A549 (cell line): ENCODE measurements around the gene RGS19.

Experiments
- EP300 ChIP-seq, 2 experiments: fragments of >200 bp; sonication (Bioruptor Twin); formaldehyde crosslinking; IDR thresholded peaks; 2 replicates in 1 of 2; 3 replicates in 1 of 2; pipeline ENCODE4 v1.6.1; 2016 to 2017
- JUN ChIP-seq, 2 experiments: fragments of >200 bp; sonication (Bioruptor Twin); formaldehyde crosslinking; IDR thresholded peaks; 2 replicates in 1 of 2; 3 replicates in 1 of 2; pipeline ENCODE4 v1.6.1; 2016 to 2017
- MAFK ChIP-seq: fragments of 450-650 bp; IDR thresholded peaks from 2 replicates; pipeline ENCODE4 v1.6.1; 2014; ENCODE audit not compliant: partially characterized antibody
- RFX5 ChIP-seq: fragments of 450-650 bp; IDR thresholded peaks from 2 replicates; pipeline ENCODE4 v1.7.1; 2014; ENCODE audit warnings: antibody characterized with exemption, mild to moderate bottlenecking, moderate library complexity
- TF ChIP-seq, protein P1 (sequence below): fragments of >200 bp; sonication (Bioruptor Twin); formaldehyde crosslinking; IDR thresholded peaks from 3 replicates; pipeline ENCODE4 v1.5.1; 2016

DNA sequence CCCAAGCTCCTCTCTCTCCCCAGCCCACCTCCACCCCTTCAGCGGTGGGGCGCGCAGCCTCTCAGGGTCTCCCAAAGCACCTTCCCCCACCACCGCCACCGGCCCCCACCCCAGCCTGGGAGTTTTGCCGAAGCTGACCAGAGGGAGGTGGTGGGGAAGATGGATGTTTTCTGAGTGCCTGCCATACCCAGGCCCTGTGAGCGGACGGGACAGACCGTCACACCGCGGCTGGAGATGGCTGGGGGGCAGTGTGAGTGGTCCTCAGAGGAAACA, 37.6 kb downstream of the RGS19 start:
- TF ChIP-seq, protein P1, sequence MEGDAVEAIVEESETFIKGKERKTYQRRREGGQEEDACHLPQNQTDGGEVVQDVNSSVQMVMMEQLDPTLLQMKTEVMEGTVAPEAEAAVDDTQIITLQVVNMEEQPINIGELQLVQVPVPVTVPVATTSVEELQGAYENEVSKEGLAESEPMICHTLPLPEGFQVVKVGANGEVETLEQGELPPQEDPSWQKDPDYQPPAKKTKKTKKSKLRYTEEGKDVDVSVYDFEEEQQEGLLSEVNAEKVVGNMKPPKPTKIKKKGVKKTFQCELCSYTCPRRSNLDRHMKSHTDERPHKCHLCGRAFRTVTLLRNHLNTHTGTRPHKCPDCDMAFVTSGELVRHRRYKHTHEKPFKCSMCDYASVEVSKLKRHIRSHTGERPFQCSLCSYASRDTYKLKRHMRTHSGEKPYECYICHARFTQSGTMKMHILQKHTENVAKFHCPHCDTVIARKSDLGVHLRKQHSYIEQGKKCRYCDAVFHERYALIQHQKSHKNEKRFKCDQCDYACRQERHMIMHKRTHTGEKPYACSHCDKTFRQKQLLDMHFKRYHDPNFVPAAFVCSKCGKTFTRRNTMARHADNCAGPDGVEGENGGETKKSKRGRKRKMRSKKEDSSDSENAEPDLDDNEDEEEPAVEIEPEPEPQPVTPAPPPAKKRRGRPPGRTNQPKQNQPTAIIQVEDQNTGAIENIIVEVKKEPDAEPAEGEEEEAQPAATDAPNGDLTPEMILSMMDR = no peak
- TF ChIP-seq JUN (IDR thresholded peaks at IDR 0.05) (no peak), EP300 (IDR thresholded peaks at IDR 0.05) (no peak), MAFK (no peak), RFX5 (no peak)
